ENCODE results near the gene CEBPE.

CEBPE gene

GRCh38 chr14:23162800-23163199 is 43.7 kb upstream of the CEBPE start:
- ChIA-PET CTCF (interaction anchor here (1.2 to 2.1 kb wide), 6 partner anchors 15 to 43 kb away, joined by 3 to 10 read pairs (median 4); no protein-coding TSS in a partner anchor), POLR2A (no interaction called here)
- no peak for TF ChIP-seq CTCF (IDR thresholded peaks at IDR 0.05; ENCODE audit: control extremely low read depth, extremely low read depth, low read depth, missing control alignments)
- no peak for DNase-seq (ENCODE audit: extremely low spot score)

GRCh38 chr14:23162005-23162404 is 43.0 kb upstream of the CEBPE start:
- ChIA-PET POLR2A (no interaction called here), CTCF (interaction anchor here (1.2 to 1.5 kb wide), 5 partner anchors 16 to 42 kb away, joined by 3 to 4 read pairs (median 3); no protein-coding TSS in a partner anchor)
- TF ChIP-seq CTCF (IDR thresholded peaks at IDR 0.05; ENCODE audit: control extremely low read depth, extremely low read depth, low read depth, missing control alignments) = no peak

GRCh38 chr14:23160924-23161522 is 42.0 kb upstream of the CEBPE start:
- ChIA-PET CTCF (interaction anchor here (1.3 kb wide), 1 partner anchor 40 kb away, joined by 3 read pairs; no protein-coding TSS in a partner anchor), POLR2A (no interaction called here)
- no peak for TF ChIP-seq CTCF (IDR thresholded peaks at IDR 0.05; ENCODE audit: control extremely low read depth, extremely low read depth, low read depth, missing control alignments)
- no peak for DNase-seq (ENCODE audit: extremely low spot score)

More at GRCh38 chr14:23162005-23162404, 43.0 kb upstream of the CEBPE start:
- DNase-seq (ENCODE audit: extremely low spot score) = no peak

GRCh38 chr14:23159532-23159931 is 40.5 kb upstream of the CEBPE start:
- no peak for DNase-seq (ENCODE audit: extremely low spot score)
- ChIA-PET POLR2A (no interaction called here), CTCF (interaction anchor here (0.7 to 1.3 kb wide), 2 partner anchors 10 to 39 kb away, joined by 3 to 4 read pairs; no protein-coding TSS in a partner anchor)
- TF ChIP-seq CTCF (IDR thresholded peaks at IDR 0.05; ENCODE audit: control extremely low read depth, extremely low read depth, low read depth, missing control alignments) = no peak

GRCh38 chr14:23158779-23159178 is 39.7 kb upstream of the CEBPE start:
- TF ChIP-seq CTCF (IDR thresholded peaks at IDR 0.05; ENCODE audit: control extremely low read depth, extremely low read depth, low read depth, missing control alignments) = no peak
- CTCF ChIA-PET = interaction anchor here (1.3 to 2.6 kb wide), 2 partner anchors 37 to 38 kb away, joined by 4 to 8 read pairs; no protein-coding TSS in a partner anchor
- no peak for DNase-seq (ENCODE audit: extremely low spot score)
- POLR2A ChIA-PET = no interaction called here

GRCh38 chr14:23154964-23155587 is 36.0 kb upstream of the CEBPE start:
- CTCF ChIA-PET = interaction anchor here (1.0 to 1.2 kb wide), 3 partner anchors 8 to 36 kb away, joined by 3 to 4 read pairs (median 3); partner anchors contain the start of gene CEBPE
- no peak for DNase-seq (ENCODE audit: extremely low spot score)
- TF ChIP-seq CTCF (IDR thresholded peaks at IDR 0.05; ENCODE audit: control extremely low read depth, extremely low read depth, low read depth, missing control alignments) = no peak
- POLR2A ChIA-PET = no interaction called here

Data from GM10248 (cell line).